HepG2 (cell line): Measurements from ENCODE around the gene STKLD1. TPM values are rescaled to one million over a fixed set of nuclear protein-coding genes. Genes with fewer than 3 reads are reported as not detected.

Experiments used
- NR3C1 ChIP-seq: sonication (generic); formaldehyde crosslinking; IDR thresholded peaks from 2 replicates; pipeline ENCODE4 v1.4.0; 2020; ENCODE audit warnings: missing genetic modification reagents
- ZNF18 ChIP-seq: sonication (generic); formaldehyde crosslinking; IDR thresholded peaks from 2 replicates; pipeline ENCODE4 v1.8.0; 2022; ENCODE audit warnings: mild to moderate bottlenecking, missing genetic modification reagents; ENCODE audit not compliant: insufficient replicate concordance
- ZNF646 ChIP-seq: sonication (generic); formaldehyde crosslinking; IDR thresholded peaks from 2 replicates; pipeline ENCODE4 v1.9.0; 2021; ENCODE audit warnings: mild to moderate bottlenecking, missing genetic modification reagents
- polyA plus RNA-seq, 8 experiments: library from polyadenylated mRNA; depleted of rRNA in 3 of 8; stranded (reverse) in 7 of 8; unstranded in 1 of 8; fragments of >200 nt; fragmentation: Illumina TruSeq in 4 of 8; extraction: Trizol in 4 of 8; gene quantifications; 2 replicates each; pipeline versions ENCODE4 v1.2.1 to v1.2.3, GENCODE V29; 2011 to 2016; ENCODE audit warnings: low read depth in 4 of 8, missing spikeins in 1 of 8, mixed read lengths in 1 of 8; ENCODE audit not compliant: insufficient read depth in 1 of 8
- total RNA-seq, 5 experiments: library from RNA; depleted of rRNA; stranded (reverse); fragments of >200 nt; fragmentation: Illumina TruSeq; extraction: Trizol; gene quantifications; 2 replicates each; pipeline ENCODE4 v1.2.3, GENCODE V29; 2016; ENCODE audit warnings: low read depth in 1 of 5
- TF ChIP-seq, protein P1 (sequence below): sonication (generic); formaldehyde crosslinking; IDR thresholded peaks from 2 replicates; pipeline ENCODE4 v1.4.0; 2020; ENCODE audit warnings: missing genetic modification reagents, borderline replicate concordance

Gene STKLD1
- total and polyA plus RNA-seq, 2 of the 13 experiments (the other 11 are each of a cell fraction or from before 2014, with no cell fraction given), result 1.5 to 2.2 TPM

GRCh38 chr9:133440874-133441273 is 64.7 kb downstream of the STKLD1 start (continued):
- TF ChIP-seq ZNF646, result no peak
- no peak for TF ChIP-seq ZNF18
- TF ChIP-seq, protein P1, sequence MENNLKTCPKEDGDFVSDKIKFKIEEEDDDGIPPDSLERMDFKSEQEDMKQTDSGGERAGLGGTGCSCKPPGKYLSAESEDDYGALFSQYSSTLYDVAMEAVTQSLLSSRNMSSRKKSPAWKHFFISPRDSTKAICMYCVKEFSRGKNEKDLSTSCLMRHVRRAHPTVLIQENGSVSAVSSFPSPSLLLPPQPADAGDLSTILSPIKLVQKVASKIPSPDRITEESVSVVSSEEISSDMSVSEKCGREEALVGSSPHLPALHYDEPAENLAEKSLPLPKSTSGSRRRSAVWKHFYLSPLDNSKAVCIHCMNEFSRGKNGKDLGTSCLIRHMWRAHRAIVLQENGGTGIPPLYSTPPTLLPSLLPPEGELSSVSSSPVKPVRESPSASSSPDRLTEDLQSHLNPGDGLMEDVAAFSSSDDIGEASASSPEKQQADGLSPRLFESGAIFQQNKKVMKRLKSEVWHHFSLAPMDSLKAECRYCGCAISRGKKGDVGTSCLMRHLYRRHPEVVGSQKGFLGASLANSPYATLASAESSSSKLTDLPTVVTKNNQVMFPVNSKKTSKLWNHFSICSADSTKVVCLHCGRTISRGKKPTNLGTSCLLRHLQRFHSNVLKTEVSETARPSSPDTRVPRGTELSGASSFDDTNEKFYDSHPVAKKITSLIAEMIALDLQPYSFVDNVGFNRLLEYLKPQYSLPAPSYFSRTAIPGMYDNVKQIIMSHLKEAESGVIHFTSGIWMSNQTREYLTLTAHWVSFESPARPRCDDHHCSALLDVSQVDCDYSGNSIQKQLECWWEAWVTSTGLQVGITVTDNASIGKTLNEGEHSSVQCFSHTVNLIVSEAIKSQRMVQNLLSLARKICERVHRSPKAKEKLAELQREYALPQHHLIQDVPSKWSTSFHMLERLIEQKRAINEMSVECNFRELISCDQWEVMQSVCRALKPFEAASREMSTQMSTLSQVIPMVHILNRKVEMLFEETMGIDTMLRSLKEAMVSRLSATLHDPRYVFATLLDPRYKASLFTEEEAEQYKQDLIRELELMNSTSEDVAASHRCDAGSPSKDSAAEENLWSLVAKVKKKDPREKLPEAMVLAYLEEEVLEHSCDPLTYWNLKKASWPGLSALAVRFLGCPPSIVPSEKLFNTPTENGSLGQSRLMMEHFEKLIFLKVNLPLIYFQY (CRISPR knock-in tag), result no peak
- no peak for TF ChIP-seq NR3C1 (CRISPR knock-in tag)
